HG03575 (cell line): ENCODE results near the gene TOMM34.

Experiments
- ATAC-seq: cut with Tn5 transposase; IDR thresholded peaks from one replicate; pipeline ENCODE4 v1.9.1; 2021; ENCODE audit not compliant: unreplicated experiment, insufficient number of reproducible peaks, low FRiP score; ENCODE audit errors: extremely low read depth

Gene TOMM34

GRCh38 chr20:44965651-44966029 is 5.4 kb upstream of the TOMM34 start:
- no peak for ATAC-seq

- ATAC-seq: no peak
These were observed 3.4 kb upstream of the TOMM34 start for GRCh38 chr20:44963325-44964215.

GRCh38 chr20:44962483-44962882 is 2.3 kb upstream of the TOMM34 start:
- ATAC-seq: no peak

- no peak for ATAC-seq
These were observed 1.7 kb upstream of the TOMM34 start for GRCh38 chr20:44961870-44962267.

GRCh38 chr20:44961011-44961869 is 1.0 kb upstream of the TOMM34 start:
- ATAC-seq: no peak

GRCh38 chr20:44959638-44960102 is 527 bp downstream of the TOMM34 start:
- no peak for ATAC-seq

- ATAC-seq: no peak
These were observed 1.0 kb downstream of the TOMM34 start for GRCh38 chr20:44959082-44959637.

- no peak for ATAC-seq
These were observed 1.9 kb downstream of the TOMM34 start for GRCh38 chr20:44958276-44958675.

- no peak for ATAC-seq
These were observed 3.8 kb downstream of the TOMM34 start for GRCh38 chr20:44956410-44956809.

- ATAC-seq: no peak
These were observed 4.9 kb downstream of the TOMM34 start for GRCh38 chr20:44955270-44955669.

- no peak for ATAC-seq
These were observed 6.0 kb downstream of the TOMM34 start for GRCh38 chr20:44954211-44954610.

- no peak for ATAC-seq
These were observed 7.5 kb downstream of the TOMM34 start for GRCh38 chr20:44952731-44953130.

GRCh38 chr20:44950368-44950767 is 9.8 kb downstream of the TOMM34 start:
- no peak for ATAC-seq

- ATAC-seq: no peak
These were observed 11.7 kb downstream of the TOMM34 start for GRCh38 chr20:44948513-44948912.

GRCh38 chr20:44948107-44948506 is 12.1 kb downstream of the TOMM34 start:
- no peak for ATAC-seq

- ATAC-seq: no peak
These were observed 13.8 kb downstream of the TOMM34 start for GRCh38 chr20:44946271-44946852.

GRCh38 chr20:44945261-44945660 is 14.9 kb downstream of the TOMM34 start:
- ATAC-seq: no peak

GRCh38 chr20:44943828-44944227 is 16.4 kb downstream of the TOMM34 start:
- ATAC-seq: no peak

- ATAC-seq: no peak
These were observed 17.8 kb downstream of the TOMM34 start for GRCh38 chr20:44942264-44942973.
